VCaP (cell line): ENCODE results near the gene PPP2R1A.

Experiments
- H3K27ac ChIP-seq: fragments of 450-650 bp; 2 replicates; pipeline ENCODE4 v1.5.1; 2017
- CTCF ChIP-seq: fragments of 450-650 bp; conservative IDR thresholded peaks from 2 replicates; pipeline ENCODE4 v1.5.1; 2017; ENCODE audit warnings: mild to moderate bottlenecking, moderate library complexity

The PPP2R1A gene

DNA sequence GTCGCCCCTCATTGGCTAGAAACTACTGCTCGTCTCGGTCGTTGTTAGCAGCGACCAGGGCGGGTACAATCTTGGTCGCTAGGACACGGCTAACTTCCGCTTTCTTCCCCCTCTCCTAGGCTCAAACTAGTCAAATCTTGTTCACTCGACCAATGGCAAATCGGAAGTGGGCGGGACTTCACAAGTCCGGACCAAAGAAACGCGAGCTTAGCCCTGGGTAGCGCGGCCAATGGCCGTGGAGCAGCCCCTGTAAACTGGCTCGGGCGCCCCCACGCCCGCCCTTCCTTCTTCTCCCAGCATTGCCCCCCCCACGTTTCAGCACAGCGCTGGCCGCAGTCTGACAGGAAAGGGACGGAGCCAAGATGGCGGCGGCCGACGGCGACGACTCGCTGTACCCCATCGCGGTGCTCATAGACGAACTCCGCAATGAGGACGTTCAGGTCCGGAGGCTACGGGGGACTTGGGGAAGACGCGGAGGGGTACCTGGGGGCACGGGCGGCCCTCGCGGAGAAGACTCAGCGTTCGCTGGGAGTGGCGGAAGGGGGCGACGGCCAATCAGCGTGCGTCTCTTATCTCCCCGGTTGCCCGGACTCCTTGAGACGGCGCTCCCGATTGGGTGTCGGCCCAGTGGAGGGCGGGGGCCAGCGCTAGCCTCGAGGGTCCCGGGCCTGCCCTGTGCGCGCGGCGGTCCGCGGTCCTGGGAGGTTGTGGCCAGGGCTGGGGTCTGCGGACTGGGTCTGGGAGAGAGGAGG is at the start of gene PPP2R1A:
TSS of gene PPP2R1A (plus strand) at position 318 of the 752 bp plus-strand sequence. CDS start at position 363, 45 bp downstream.
- H3K27ac ChIP-seq: peak within 1 kb of the TSS; percentile 99
- no peak for TF ChIP-seq CTCF

DNA sequence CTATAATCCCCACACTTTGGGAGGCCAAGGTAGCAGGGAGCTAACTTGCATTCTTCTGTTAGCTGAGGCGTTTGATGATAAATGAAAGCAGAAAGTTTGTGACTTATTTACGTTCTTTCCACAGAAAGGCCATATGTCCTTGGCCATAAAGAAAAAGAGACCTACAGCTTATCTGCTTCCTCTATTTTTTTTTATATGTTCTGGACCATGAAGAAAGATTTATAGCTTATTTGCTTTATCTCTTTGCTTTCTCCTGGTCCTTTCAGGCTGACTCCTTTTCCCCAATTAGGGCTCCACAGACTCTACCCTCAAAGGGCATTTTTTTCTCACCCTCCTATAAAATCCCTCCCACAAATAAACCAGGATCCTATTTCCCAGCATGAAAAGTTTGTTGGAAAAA is 48.6 kb upstream of the PPP2R1A start:
- peak overlapping the region; percentile 99 for H3K27ac ChIP-seq
- TF ChIP-seq CTCF: no peak

DNA sequence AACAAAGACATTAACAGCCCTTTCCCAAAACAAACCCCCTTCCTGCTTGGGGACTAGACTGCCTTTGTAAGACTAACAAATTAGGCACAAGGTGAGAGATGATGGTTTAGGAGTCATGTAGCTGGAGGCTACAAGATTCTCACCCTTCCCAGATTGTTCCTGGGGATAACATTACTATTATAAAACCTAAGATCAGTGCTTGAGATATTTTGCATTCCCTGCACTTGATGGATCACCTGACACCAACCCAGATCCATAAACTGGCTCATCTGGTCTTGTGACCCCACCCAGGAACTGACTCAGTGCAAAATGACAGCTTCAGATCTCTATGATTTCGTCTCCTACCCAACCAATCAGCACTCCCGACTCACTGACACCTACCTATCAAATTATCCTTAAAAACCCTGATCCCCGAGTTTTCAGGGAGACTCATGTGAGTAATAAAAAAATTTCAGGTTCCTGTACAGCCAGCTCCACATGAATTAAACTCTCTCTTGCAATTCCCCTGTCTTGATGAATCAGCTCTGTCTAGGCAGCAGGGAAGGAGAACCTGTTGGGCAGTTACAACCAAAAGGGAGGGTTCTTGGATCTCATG is 47.8 kb upstream of the PPP2R1A start:
- no peak for TF ChIP-seq CTCF
- H3K27ac ChIP-seq: peak overlapping the region; percentile 99

- TF ChIP-seq CTCF: no peak
- no peak overlapping the region for H3K27ac ChIP-seq
Observed at GRCh38 chr19:52148256-52148655, 41.6 kb upstream of the PPP2R1A start.

DNA sequence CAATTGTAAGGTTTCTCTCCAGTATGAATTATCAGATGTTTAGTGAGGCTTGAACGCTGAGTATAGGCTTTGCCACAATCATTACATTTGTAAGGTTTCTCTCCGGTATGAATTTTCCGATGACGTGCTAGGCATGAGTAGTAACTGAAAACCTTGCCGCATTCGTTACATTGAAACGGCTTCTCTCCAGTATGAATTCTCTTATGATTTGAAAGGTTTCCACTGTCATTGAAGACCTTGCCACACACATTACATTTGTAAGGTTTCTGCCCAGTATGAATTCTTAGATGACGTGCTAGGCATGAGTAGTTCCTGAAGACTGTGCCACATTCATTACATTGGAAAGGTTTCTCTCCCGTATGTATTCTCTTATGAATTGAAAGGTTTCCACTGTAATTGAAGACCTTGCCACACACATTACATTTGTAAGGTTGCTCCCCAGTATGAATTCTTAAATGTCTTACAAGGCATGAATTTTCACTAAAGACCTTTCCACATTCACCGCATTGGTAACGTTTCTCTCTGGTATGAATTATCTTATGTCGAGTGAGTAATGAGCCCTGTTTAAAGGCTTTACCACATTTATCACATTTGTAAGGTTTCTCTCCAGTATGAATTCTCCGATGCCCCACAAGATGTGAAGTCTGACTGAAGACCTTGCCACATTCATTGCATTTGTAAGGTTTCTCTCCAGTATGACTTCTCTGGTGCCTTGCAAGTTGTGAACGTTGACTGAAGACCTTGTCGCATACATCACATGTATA is 34.1 kb upstream of the PPP2R1A start:
- H3K27ac ChIP-seq: no peak overlapping the region
- no peak for TF ChIP-seq CTCF

GRCh38 chr19:52170304-52170703 is 19.5 kb upstream of the PPP2R1A start:
- TF ChIP-seq CTCF: no peak
- H3K27ac ChIP-seq: peak overlapping the region; percentile 80

DNA sequence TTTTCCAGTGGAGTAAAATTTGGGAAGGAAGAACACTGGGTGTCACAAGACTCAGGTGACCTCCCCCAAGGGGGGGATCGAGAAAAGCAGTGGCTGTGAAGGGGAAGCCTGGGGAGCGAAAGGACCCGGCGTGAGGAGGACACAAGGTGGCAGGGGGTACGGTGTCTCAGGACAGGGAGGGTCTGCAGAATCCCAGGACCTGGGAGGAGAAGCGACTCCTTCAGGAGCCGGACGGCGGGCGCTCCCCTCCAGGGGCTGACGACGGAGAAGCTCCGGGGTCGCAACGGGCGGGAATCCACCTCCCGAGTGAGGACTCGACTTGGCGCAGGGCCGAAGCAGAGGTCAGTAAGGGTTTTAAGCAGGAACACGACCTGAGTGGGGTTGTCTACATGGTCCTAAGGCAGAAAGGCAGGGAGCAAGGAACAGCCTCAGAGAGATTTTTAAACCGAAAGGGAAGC is 19.0 kb upstream of the PPP2R1A start:
- H3K27ac ChIP-seq: peak overlapping the region; percentile 80
- TF ChIP-seq CTCF: no peak
